Activated naive CD4-positive, alpha-beta T cell treated with anti-CD3 and anti-CD28 coated beads for 36 hours (primary cell): ENCODE data around the gene NEK10. TPM values are rescaled to one million over a fixed set of nuclear protein-coding genes. Genes with fewer than 3 reads are reported as not detected.

ENCODE experiments used
- CTCF ChIA-PET: fragments of 350-600 bp; sonication (Branson Sonifier 250); formaldehyde crosslinking; loops from one replicate; lab custom pipeline; 2021; ENCODE audit warnings: antibody characterized with exemption; lab: Charles Lee
- DNase-seq: peaks from one replicate; pipeline ENCODE4 v3.0.0-alpha.2; 2020
- H3K27ac Mint-ChIP-seq: one replicate; pipeline ENCODE4 v1.8.0; 2021; ENCODE audit warnings: mild to moderate bottlenecking, mixed read lengths
- H3K27me3 Mint-ChIP-seq: one replicate; pipeline ENCODE4 v1.8.0; 2021; ENCODE audit warnings: low read depth, mixed read lengths
- H3K36me3 Mint-ChIP-seq: one replicate; pipeline ENCODE4 v1.8.0; 2021; ENCODE audit warnings: low read depth, mixed read lengths
- H3K4me1 Mint-ChIP-seq: one replicate; pipeline ENCODE4 v1.8.0; 2021; ENCODE audit warnings: low read depth, mixed read lengths
- H3K4me3 Mint-ChIP-seq: one replicate; pipeline ENCODE4 v1.8.0; 2021; ENCODE audit warnings: mild to moderate bottlenecking, moderate library complexity, mixed read lengths
- H3K9me3 Mint-ChIP-seq: one replicate; pipeline ENCODE4 v1.8.0; 2021; ENCODE audit warnings: mixed read lengths
- intact Hi-C: fragments of 100-400 bp; cut with micrococcal nuclease; formaldehyde crosslinking; loops from one replicate; pipeline ENCODE4 v1.15.1; 2023
- total RNA-seq, 2 experiments: library from RNA; stranded (reverse); gene quantifications; one replicate each; pipeline ENCODE4 v1.2.3, GENCODE V29; 2021

The NEK10 gene
- total RNA-seq, 2 experiments from 2014 or later: 0.07 to 0.26 TPM

DNA sequence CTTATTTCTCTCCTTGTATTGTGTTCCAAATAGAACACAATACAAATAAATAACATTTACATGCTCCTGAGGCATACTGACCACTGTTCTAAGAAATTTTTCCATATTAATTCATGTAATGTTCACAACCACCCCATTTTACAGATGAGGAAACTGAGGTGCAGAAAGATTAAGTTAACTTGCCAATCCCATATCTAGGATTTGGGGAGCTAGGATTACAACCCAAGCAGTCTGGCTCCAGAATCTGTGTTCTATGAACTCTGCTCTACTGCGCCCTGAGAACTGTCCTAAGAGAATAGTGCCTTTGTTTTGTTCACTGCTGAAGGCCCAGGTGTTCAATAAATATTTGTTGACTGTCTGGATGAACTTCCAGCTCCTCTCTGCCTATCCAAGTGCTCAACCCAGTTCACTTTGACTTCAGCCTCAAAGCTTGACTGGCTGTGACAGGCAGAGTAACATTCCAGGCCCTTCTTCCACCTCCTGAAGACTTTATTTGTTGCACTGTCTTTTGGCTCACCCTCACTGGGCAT, 3.1 kb downstream of the NEK10 start:
- peaks cover 13% of the 10 kb centered on the region for H3K4me1 Mint-ChIP-seq
- no peak overlapping the region for H3K4me3 Mint-ChIP-seq
- CTCF ChIA-PET: interaction anchor here (0.7 to 1.2 kb wide), 3 partner anchors 11 to 43 kb away, joined by 3 to 5 read pairs (median 4); no protein-coding TSS in a partner anchor
- no peaks in the 10 kb centered on the region for H3K9me3 Mint-ChIP-seq
- H3K36me3 Mint-ChIP-seq: no peaks in the 10 kb centered on the region
- no peaks in the 10 kb centered on the region for H3K27me3 Mint-ChIP-seq
- intact Hi-C loops: loop anchor here (10.0 kb wide), 2 partner anchors 539 to 1581 kb away; partner anchors contain the start of gene NGLY1
- H3K27ac Mint-ChIP-seq: no peak overlapping the region
- DNase-seq: no peak

DNA sequence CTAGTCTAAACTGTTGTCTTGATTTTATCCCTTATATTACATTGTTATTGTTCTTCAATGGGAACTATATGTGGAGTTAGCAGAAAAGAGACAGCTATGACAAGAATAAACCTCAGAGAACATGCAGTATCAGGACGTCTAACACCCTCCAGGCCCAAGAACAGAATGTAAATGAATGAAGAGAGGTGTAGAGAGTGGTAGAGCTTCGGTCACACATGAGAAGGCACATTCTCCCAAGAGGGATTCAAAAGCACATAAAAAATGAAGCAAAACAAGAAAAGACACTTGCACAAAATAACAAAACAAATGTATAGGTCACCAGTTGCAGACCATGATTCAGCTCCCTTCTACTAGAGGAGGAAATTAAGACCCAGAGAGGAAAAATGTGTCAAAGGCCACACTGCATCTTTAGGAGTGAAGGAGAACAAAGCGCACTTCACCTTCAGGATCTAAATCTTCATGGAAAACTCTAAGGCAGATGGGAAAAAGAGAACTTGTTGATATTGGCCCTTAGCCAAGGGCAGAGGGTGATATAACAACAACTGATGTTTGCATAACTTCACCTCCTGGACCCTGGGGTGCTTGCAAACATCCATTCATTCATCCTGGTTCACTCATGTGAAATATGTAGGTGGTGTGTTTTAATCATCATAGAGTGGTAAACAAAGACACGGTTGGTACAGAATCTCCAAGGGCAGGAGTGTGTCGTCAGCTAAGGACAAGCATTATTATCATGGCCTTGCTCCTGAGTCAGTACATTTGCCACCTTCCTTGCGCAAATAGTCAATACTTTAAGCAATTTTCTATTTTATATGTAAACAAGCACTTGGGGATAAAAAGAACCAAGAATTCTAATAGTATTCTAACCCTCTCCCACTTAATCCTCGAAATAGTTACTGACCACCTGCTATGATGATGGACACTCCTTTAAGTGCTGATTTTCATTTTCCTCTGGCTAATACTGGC, 8.8 kb downstream of the NEK10 start:
- CTCF ChIA-PET: interaction anchor here (1.3 kb wide), 1 partner anchor 107 kb away, joined by 3 read pairs; no protein-coding TSS in a partner anchor
- no peak overlapping the region for H3K4me3 Mint-ChIP-seq
- no peaks in the 10 kb centered on the region for H3K9me3 Mint-ChIP-seq
- H3K27ac Mint-ChIP-seq: no peak overlapping the region
- intact Hi-C loops: loop anchor here (10.0 kb wide), 2 partner anchors 544 to 1576 kb away; partner anchors contain the start of gene NGLY1
- H3K4me1 Mint-ChIP-seq: peaks cover 15% of the 10 kb centered on the region
- no peaks in the 10 kb centered on the region for H3K36me3 Mint-ChIP-seq
- no peak for DNase-seq
- no peaks in the 10 kb centered on the region for H3K27me3 Mint-ChIP-seq

DNA sequence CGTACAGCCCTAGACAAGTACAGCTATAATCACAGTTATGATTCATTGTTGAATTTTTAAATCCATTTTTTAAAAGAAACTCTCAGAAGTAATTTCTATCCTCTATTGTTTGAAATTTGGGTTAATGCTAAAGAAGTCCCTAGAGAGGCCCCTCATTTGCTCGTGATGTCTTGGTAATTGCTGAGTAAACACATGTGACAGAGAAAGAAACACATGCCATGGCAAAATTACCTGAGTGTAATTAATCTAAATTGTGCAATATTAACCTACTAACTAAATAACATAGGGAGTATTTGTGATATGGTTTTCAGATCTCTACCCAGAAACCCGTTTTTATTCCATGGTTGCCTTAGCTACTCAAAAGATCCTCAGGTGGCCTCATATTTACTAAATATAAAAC, 10.8 kb downstream of the NEK10 start:
- no peak overlapping the region for H3K27ac Mint-ChIP-seq
- no peaks in the 10 kb centered on the region for H3K36me3 Mint-ChIP-seq
- no peak for DNase-seq
- H3K9me3 Mint-ChIP-seq: no peaks in the 10 kb centered on the region
- H3K4me3 Mint-ChIP-seq: no peak overlapping the region
- peaks cover 15% of the 10 kb centered on the region for H3K4me1 Mint-ChIP-seq
- CTCF ChIA-PET: interaction anchor here (0.5 to 1.6 kb wide), 10 partner anchors 10 to 322 kb away, joined by 3 to 7 read pairs (median 4); no protein-coding TSS in a partner anchor
- intact Hi-C loops: loop anchor here (5.0 kb wide), 2 partner anchors 124 to 969 kb away; partner anchors contain the start of gene SLC4A7
- H3K27me3 Mint-ChIP-seq: no peaks in the 10 kb centered on the region

DNA sequence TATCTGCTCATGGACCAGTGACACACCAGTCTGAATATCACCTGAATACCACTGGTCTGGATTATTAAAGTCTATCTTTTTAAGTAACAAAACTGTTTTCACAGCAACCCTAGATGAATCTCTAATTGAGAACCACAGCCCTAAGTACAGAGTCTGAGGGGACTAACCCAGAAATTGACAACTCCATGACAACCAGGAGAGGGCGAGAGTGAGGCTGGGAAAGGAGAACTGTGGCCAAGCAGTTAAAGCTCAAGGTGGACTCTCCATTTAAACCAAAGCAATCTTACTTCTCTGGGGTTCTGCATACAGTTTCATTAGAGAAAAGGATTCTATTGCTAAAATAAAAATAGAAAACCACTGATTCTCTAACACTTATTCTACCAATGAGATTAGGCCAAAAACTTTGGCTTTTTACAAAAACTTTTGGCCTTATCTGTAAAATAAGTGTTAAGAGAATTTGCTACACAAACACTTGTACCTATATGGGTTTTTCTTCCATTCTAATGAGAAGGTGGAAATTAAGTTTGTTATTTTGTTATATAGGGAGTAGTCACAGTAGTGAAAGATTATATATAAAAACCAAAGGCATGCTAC, 11.4 kb downstream of the NEK10 start:
- Mint-ChIP-seq H3K27ac (no peak overlapping the region), H3K27me3 (no peaks in the 10 kb centered on the region), H3K4me3 (no peak overlapping the region), H3K36me3 (no peaks in the 10 kb centered on the region), H3K4me1 (peaks cover 15% of the 10 kb centered on the region), H3K9me3 (no peaks in the 10 kb centered on the region)
- intact Hi-C loops: loop anchor here (1.0 to 5.0 kb wide), 4 partner anchors 110 to 970 kb away; partner anchors contain the start of gene SLC4A7
- CTCF ChIA-PET: interaction anchor here (0.5 to 1.6 kb wide), 11 partner anchors 9 to 323 kb away, joined by 3 to 7 read pairs (median 4); no protein-coding TSS in a partner anchor
- peak; percentile 79 for DNase-seq

DNA sequence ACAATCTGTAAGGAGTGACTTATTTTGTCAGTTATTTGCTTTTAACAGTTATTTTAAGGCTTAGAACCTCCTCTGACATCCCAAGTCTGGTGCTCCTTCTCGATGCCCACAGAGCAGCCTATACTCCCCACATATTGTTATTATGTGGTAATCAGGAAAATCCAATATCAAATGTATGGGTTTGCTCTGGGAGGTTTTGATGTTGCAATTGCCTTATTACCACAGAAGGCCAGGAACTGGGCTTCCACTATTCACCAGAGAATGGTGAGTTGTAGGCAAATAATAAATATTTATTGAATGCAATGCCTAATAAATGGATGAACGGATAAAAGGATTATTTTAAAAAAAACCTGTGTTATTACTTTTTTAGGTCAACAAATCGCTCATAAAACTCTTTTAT, 12.2 kb downstream of the NEK10 start:
- no peak for DNase-seq
- H3K4me3 Mint-ChIP-seq: no peak overlapping the region
- no peaks in the 10 kb centered on the region for H3K36me3 Mint-ChIP-seq
- no peaks in the 10 kb centered on the region for H3K9me3 Mint-ChIP-seq
- no peak overlapping the region for H3K27ac Mint-ChIP-seq
- CTCF ChIA-PET: no interaction called here
- intact Hi-C loops: loop anchor here (1.0 to 5.0 kb wide), 4 partner anchors 110 to 970 kb away; partner anchors contain the start of gene SLC4A7
- H3K4me1 Mint-ChIP-seq: peaks cover 15% of the 10 kb centered on the region
- no peaks in the 10 kb centered on the region for H3K27me3 Mint-ChIP-seq

DNA sequence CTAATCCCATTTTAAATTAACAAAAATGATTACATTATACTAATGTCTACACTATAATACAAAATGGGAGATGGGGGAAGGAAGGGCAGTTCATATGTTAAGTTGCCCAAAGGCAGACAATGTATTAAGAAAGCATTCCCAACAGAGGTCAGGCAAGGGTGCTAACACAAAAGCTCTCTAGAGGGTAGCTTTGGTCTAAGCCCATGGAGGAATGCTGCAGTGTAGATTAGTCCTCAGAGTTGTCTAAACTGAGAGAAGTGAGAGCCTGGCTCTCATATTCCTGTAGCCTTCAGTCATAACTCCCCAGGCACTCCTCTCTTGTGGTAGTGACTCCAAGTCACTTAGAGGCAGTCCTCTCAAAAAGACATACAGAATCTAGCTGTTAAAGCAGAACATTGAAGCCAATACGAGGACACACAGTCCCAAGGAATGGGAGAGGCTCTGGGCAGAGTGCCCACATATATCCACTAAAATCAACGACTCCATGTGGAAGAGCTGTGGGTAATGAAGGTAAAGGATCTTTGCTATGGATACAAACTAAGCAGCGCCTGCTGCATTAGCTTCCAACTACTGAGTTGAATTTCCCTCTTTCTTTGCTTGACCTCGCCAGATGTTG, 14.5 kb downstream of the NEK10 start:
- Mint-ChIP-seq H3K4me3 (no peak overlapping the region), H3K36me3 (no peaks in the 10 kb centered on the region), H3K4me1 (peaks cover 13% of the 10 kb centered on the region), H3K27ac (no peak overlapping the region), H3K9me3 (no peaks in the 10 kb centered on the region), H3K27me3 (no peaks in the 10 kb centered on the region)
- no peak for DNase-seq
- CTCF ChIA-PET: interaction anchor here (1.3 to 1.8 kb wide), 3 partner anchors 11 to 326 kb away, joined by 3 to 5 read pairs (median 5); no protein-coding TSS in a partner anchor
- intact Hi-C loops: loop anchor here (5.0 kb wide), 2 partner anchors 128 to 973 kb away; partner anchors contain the start of gene SLC4A7

DNA sequence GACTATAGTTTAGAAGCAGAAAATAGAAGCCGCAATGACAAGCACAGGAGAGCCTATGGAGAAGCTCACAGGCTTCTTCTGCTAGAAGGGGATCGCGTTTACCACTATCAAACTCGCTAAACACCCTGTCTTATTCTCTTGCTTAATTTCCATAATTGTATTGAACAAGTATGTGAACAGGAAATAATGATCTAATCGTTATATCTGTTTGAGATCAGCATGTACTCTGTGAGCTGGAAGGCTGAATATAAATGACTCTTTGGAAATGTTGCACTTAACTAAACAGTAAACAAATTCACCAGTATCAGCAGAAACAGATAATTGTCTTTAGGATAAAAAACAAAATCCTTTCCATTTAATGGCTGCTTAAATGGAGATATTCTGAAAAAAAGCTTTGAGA, 15.0 kb downstream of the NEK10 start:
- Mint-ChIP-seq H3K4me1 (peaks cover 10% of the 10 kb centered on the region), H3K9me3 (no peaks in the 10 kb centered on the region), H3K27ac (no peak overlapping the region), H3K36me3 (no peaks in the 10 kb centered on the region), H3K27me3 (no peaks in the 10 kb centered on the region), H3K4me3 (no peak overlapping the region)
- CTCF ChIA-PET: interaction anchor here (1.3 to 1.8 kb wide), 3 partner anchors 11 to 327 kb away, joined by 3 to 5 read pairs (median 5); no protein-coding TSS in a partner anchor
- DNase-seq: no peak
- intact Hi-C loops: no loop called here

DNA sequence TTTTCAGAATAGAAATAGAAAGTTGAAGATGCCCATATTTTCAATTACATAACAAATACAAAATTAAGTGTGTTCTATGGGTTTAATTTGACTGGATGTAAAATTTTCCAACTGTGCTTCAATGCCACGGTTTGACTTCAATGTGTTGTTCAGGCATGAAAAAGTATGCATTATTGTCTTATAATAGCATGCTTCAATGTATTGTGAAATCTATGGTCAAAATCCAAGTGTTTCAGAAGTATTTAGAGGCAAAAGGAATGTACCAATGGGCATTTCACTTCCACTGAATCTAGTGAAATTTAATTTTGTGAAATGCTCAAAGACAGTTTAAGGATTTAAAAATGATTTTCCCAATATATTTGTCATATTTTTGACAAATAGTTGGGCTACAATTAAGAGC, 16.0 kb downstream of the NEK10 start:
- no peaks in the 10 kb centered on the region for H3K36me3 Mint-ChIP-seq
- no peaks in the 10 kb centered on the region for H3K27me3 Mint-ChIP-seq
- intact Hi-C loops: no loop called here
- H3K9me3 Mint-ChIP-seq: no peaks in the 10 kb centered on the region
- H3K4me3 Mint-ChIP-seq: no peak overlapping the region
- H3K4me1 Mint-ChIP-seq: peaks cover 3% of the 10 kb centered on the region
- DNase-seq: no peak
- H3K27ac Mint-ChIP-seq: no peak overlapping the region
- CTCF ChIA-PET: interaction anchor here (1.3 kb wide), 1 partner anchor 219 kb away, joined by 3 read pairs; no protein-coding TSS in a partner anchor

DNA sequence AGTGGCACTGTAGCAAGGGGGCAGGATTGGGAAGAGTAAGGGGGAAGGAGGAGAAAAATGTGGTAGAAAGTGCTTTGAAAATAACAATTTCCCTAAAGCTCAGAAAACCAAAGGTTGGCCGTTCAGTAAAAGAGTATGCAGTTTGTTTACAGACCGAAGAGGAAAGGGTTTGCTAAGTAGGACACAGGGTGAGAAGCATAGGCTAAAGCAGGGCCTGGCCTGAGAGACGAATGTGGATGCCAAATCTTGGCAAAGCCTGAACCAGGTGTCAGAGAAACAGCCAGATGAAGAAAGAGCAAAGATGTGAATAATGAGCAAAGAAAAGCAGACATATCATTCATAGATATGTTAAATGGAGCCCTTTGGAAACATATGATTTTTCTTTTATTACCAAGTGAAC, 17.1 kb downstream of the NEK10 start:
- Mint-ChIP-seq H3K4me3 (no peak overlapping the region), H3K9me3 (no peaks in the 10 kb centered on the region), H3K27me3 (no peaks in the 10 kb centered on the region), H3K27ac (no peak overlapping the region), H3K36me3 (no peaks in the 10 kb centered on the region), H3K4me1 (peaks cover 3% of the 10 kb centered on the region)
- intact Hi-C loops: no loop called here
- CTCF ChIA-PET: no interaction called here
- DNase-seq: no peak

DNA sequence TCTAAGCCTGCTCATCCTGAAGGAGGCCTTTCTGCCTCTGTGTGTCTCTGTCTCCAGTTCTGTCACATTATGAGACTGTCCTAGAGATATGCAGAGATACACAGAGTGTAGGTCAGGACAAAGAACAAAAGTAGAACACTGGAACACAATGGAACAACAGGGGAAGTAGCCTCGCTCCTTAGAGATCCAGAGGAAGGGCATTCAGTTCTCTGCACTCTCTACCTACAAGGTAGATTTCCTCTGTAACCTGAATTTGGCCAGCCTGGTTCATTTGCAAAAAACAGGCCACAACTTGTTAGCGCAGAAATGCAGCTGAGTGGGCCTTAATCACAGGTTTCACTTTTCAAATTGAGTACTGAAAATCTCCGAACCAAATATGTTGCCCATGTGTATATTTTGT, 19.4 kb downstream of the NEK10 start:
- no peaks in the 10 kb centered on the region for H3K36me3 Mint-ChIP-seq
- H3K9me3 Mint-ChIP-seq: no peaks in the 10 kb centered on the region
- peaks cover 3% of the 10 kb centered on the region for H3K4me1 Mint-ChIP-seq
- no peak overlapping the region for H3K27ac Mint-ChIP-seq
- no peak overlapping the region for H3K4me3 Mint-ChIP-seq
- CTCF ChIA-PET: interaction anchor here (1.1 kb wide), 1 partner anchor 968 kb away, joined by 3 read pairs; no protein-coding TSS in a partner anchor
- intact Hi-C loops: no loop called here
- no peak for DNase-seq
- H3K27me3 Mint-ChIP-seq: no peaks in the 10 kb centered on the region

DNA sequence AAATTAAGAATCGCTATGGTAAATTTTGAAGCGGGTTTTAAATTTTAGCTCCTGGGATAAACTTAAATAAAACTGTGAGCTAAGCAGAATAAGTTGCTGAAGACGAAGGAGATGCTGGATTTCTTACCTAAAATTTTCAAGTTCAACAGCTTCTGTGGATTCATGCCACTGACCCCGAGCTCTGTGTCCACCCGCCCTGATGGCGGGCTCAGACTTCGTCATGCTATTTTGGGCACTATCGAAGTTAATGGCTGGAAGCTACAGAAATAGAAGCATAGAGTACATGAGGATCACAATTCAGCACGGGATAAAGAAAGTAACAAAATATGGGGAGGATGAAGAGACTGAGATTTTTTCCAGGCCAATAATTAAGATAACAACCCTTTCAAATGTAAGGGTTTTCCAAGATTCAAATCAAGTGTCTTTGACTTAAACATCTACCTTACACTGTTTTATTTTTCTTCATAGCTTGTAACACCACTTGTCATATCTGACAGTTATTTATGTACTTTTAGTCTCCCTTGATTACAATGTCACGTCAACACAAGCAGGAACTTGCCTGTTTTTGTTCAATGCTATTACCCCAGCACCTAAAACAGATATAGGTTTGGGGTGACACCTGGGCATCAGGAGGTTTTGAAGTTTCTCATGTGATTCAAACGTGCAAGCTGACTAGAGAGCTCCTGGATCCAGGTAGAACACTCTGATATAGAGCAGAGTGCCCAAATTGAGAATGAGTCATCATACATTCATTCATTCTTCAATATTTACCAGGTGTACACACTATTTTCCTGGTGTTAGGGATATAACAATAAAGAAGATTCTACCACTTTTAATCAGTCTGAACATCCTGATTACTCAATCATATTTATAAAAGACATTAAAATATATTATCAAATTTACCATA, 23.0 kb downstream of the NEK10 start:
- intact Hi-C loops: no loop called here
- DNase-seq: no peak
- CTCF ChIA-PET: interaction anchor here (0.6 kb wide), 1 partner anchor 153 kb away, joined by 3 read pairs; no protein-coding TSS in a partner anchor
- H3K27ac Mint-ChIP-seq: no peak overlapping the region
- H3K4me1 Mint-ChIP-seq: peaks cover 3% of the 10 kb centered on the region
- H3K4me3 Mint-ChIP-seq: no peak overlapping the region
- no peaks in the 10 kb centered on the region for H3K9me3 Mint-ChIP-seq
- no peaks in the 10 kb centered on the region for H3K36me3 Mint-ChIP-seq
- H3K27me3 Mint-ChIP-seq: no peaks in the 10 kb centered on the region
